ENCODE data around the gene FLT3. TPM values are rescaled to one million over a fixed set of nuclear protein-coding genes. Genes with fewer than 3 reads are reported as not detected.

Gene FLT3
- total RNA-seq, 3 donors from 2014 or later (not counting 1 experiment from before 2014, with no cell fraction given) = 0.39 to 1.8 (median 1.1) TPM

DNA sequence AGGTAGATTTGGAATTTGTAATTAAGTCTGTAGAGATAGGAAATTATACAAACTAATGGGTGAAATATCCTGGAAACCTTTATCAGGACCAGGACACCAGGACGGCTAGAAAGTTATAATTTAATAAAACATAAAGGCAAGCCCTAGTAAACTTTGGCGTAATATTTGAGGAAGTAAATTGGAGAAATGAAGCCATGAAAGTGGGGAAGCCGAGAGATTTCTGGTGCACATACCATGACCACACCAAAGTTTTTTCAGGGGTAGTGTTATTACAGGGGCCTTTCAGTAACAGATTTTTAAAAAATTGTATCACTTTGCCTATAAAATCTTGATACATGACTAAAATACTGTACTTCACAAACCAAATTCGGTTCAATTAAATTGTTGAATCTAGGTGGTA is 57.2 kb downstream of the FLT3 start:
- ATAC-seq = no peak
- Mint-ChIP-seq H3K4me3 (no peak overlapping the region), H3K27ac (no peak overlapping the region), H3K4me1 (no peaks in the 10 kb centered on the region), H3K9me3 (no peaks in the 10 kb centered on the region), H3K36me3 (no peaks in the 10 kb centered on the region), H3K27me3 (ENCODE audit: low read depth in 2 of 2) (peaks cover 4 to 9% of the 10 kb centered on the region in 2 donors)
- H3K4me3 ChIP-seq (ENCODE audit: low read length) = no peak overlapping the region
- intact Hi-C loops (cut with micrococcal nuclease) = no loop called here
- WGBS (ENCODE audit: insufficient coverage) = 51% methylated on average over 3 of the region's 4 CpGs
- H3K9me3 ChIP-seq (ENCODE audit: control insufficient read depth, insufficient read depth, low read length) = no peaks in the 10 kb centered on the region
- no peaks in the 10 kb centered on the region for H3K36me3 ChIP-seq (ENCODE audit: control insufficient read depth, insufficient read depth, low read length)
- no peaks in the 10 kb centered on the region for H3K27me3 ChIP-seq (ENCODE audit: control insufficient read depth, insufficient read depth, low read length)
- no peak for DNase-seq
- no peak overlapping the region for H3K27ac ChIP-seq (ENCODE audit: low read length)
- peaks cover 6% of the 10 kb centered on the region for H3K4me1 ChIP-seq (ENCODE audit: control insufficient read depth, insufficient read depth, low read length)
- TF ChIP-seq, protein P1, sequence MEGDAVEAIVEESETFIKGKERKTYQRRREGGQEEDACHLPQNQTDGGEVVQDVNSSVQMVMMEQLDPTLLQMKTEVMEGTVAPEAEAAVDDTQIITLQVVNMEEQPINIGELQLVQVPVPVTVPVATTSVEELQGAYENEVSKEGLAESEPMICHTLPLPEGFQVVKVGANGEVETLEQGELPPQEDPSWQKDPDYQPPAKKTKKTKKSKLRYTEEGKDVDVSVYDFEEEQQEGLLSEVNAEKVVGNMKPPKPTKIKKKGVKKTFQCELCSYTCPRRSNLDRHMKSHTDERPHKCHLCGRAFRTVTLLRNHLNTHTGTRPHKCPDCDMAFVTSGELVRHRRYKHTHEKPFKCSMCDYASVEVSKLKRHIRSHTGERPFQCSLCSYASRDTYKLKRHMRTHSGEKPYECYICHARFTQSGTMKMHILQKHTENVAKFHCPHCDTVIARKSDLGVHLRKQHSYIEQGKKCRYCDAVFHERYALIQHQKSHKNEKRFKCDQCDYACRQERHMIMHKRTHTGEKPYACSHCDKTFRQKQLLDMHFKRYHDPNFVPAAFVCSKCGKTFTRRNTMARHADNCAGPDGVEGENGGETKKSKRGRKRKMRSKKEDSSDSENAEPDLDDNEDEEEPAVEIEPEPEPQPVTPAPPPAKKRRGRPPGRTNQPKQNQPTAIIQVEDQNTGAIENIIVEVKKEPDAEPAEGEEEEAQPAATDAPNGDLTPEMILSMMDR (IDR thresholded peaks at IDR 0.05) = no peak

DNA sequence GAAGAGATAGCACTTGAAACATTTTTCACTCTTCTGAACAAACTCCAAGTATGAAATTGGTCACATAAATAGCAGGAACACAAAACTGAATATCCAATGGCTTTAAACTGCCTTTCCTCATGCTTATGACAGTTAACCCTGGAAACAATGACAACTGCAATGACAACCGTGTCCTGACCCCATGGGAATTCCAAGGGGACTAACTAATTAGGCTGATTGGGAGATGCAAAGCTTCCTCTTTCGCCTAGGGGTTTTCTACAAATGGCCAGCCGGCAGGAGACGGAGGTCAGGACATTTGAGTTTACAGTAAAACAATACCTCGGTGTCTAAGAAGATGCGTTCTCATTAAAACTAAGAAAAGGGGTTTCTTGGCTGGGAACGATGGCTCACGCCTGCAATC is 58.9 kb downstream of the FLT3 start:
- Mint-ChIP-seq H3K4me3 (no peak overlapping the region), H3K27me3 (ENCODE audit: low read depth in 2 of 2) (peaks cover 4 to 7% of the 10 kb centered on the region in 2 donors), H3K27ac (no peak overlapping the region), H3K9me3 (no peaks in the 10 kb centered on the region), H3K36me3 (no peaks in the 10 kb centered on the region), H3K4me1 (no peaks in the 10 kb centered on the region)
- no peaks in the 10 kb centered on the region for H3K27me3 ChIP-seq (ENCODE audit: control insufficient read depth, insufficient read depth, low read length)
- TF ChIP-seq, protein P1 (IDR thresholded peaks at IDR 0.05) = no peak
- no peak for ATAC-seq
- intact Hi-C loops (cut with micrococcal nuclease) = no loop called here
- H3K36me3 ChIP-seq (ENCODE audit: control insufficient read depth, insufficient read depth, low read length) = no peaks in the 10 kb centered on the region
- H3K4me3 ChIP-seq (ENCODE audit: low read length) = no peak overlapping the region
- no peaks in the 10 kb centered on the region for H3K4me1 ChIP-seq (ENCODE audit: control insufficient read depth, insufficient read depth, low read length)
- DNase-seq = no peak
- no peaks in the 10 kb centered on the region for H3K9me3 ChIP-seq (ENCODE audit: control insufficient read depth, insufficient read depth, low read length)
- WGBS (ENCODE audit: insufficient coverage) = 93% methylated on average over 8 of the region's 8 CpGs
- H3K27ac ChIP-seq (ENCODE audit: low read length) = no peak overlapping the region

DNA sequence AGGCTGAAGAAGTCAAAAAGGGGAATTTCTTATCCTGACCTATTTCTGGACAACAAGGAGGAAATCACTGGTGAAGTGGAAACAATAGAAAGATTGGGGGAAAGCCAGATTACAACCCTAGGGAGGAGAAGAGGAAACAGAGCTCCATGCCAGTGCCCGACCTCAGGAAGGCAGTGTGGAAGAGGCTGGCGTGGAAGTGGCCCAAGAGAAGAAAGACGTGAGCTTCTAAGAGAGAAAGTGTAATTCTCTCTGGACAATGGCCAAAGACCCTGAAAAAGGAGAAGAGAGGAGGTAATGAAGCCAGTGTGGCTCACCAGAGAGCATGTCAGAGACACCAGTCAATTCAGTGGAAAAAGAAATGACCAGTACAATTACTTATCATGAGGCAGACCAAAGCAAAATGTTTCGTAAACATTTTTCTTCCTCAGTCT is 59.3 kb downstream of the FLT3 start:
- 72% methylated on average over 3 of the region's 4 CpGs for WGBS (ENCODE audit: insufficient coverage)
- no peaks in the 10 kb centered on the region for H3K27me3 ChIP-seq (ENCODE audit: control insufficient read depth, insufficient read depth, low read length)
- ATAC-seq = no peak
- H3K4me3 ChIP-seq (ENCODE audit: low read length) = no peak overlapping the region
- no peak overlapping the region for H3K27ac Mint-ChIP-seq
- no peak overlapping the region for H3K27ac ChIP-seq (ENCODE audit: low read length)
- H3K4me1 Mint-ChIP-seq = no peaks in the 10 kb centered on the region
- no peak for DNase-seq
- H3K27me3 Mint-ChIP-seq (ENCODE audit: low read depth in 2 of 2) = peaks cover 4 to 7% of the 10 kb centered on the region in 2 donors
- TF ChIP-seq, protein P1 (IDR thresholded peaks at IDR 0.05) = no peak
- H3K4me3 Mint-ChIP-seq = no peak overlapping the region
- no peaks in the 10 kb centered on the region for H3K9me3 Mint-ChIP-seq
- H3K36me3 ChIP-seq (ENCODE audit: control insufficient read depth, insufficient read depth, low read length) = no peaks in the 10 kb centered on the region
- intact Hi-C loops (cut with micrococcal nuclease) = no loop called here
- no peaks in the 10 kb centered on the region for H3K36me3 Mint-ChIP-seq
- H3K4me1 ChIP-seq (ENCODE audit: control insufficient read depth, insufficient read depth, low read length) = no peaks in the 10 kb centered on the region
- H3K9me3 ChIP-seq (ENCODE audit: control insufficient read depth, insufficient read depth, low read length) = no peaks in the 10 kb centered on the region

DNA sequence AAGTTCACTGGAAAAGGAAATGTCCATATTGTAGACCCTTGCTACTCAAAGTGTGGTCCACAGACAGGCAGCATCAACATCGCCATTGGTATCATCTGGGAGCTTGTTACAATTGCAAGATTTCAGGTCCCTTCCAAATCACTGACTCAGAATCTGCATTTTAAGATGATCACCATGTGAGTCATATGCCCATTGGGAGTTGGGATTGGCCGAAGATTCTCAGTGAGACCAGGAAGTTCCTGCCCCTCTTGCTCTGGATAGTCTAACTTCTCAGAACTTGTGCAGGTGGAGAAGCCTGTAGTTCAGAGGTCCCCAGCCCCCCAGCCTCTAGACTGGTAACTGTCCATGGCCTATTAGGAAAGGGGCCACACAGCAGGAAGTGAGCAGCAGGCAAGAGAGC is 63.0 kb downstream of the FLT3 start:
- H3K9me3 Mint-ChIP-seq = no peaks in the 10 kb centered on the region
- peaks cover 0 to 5% of the 10 kb centered on the region in 2 donors for H3K27me3 Mint-ChIP-seq (ENCODE audit: low read depth in 2 of 2)
- H3K27ac Mint-ChIP-seq = no peak overlapping the region
- intact Hi-C loops (cut with micrococcal nuclease) = no loop called here
- Histone ChIP-seq H3K4me3 (ENCODE audit: low read length) (no peak overlapping the region), H3K4me1 (ENCODE audit: control insufficient read depth, insufficient read depth, low read length) (no peaks in the 10 kb centered on the region), H3K9me3 (ENCODE audit: control insufficient read depth, insufficient read depth, low read length) (no peaks in the 10 kb centered on the region), H3K27ac (ENCODE audit: low read length) (no peak overlapping the region), H3K36me3 (ENCODE audit: control insufficient read depth, insufficient read depth, low read length) (no peaks in the 10 kb centered on the region), H3K27me3 (ENCODE audit: control insufficient read depth, insufficient read depth, low read length) (no peaks in the 10 kb centered on the region)
- no peaks in the 10 kb centered on the region for H3K36me3 Mint-ChIP-seq
- ATAC-seq (no peak), DNase-seq (no peak)
- 74% methylated on average over 2 of the region's 2 CpGs for WGBS (ENCODE audit: insufficient coverage)
- no peak overlapping the region for H3K4me3 Mint-ChIP-seq
- TF ChIP-seq, protein P1 (IDR thresholded peaks at IDR 0.05) = no peak
- no peaks in the 10 kb centered on the region for H3K4me1 Mint-ChIP-seq
